ENCODE results near the gene PWP1.
"Not testable (repeated sequence)": the region's sequence is repeated elsewhere in the genome, so short reads cannot be mapped to it uniquely, and the experiment has no call there.

DNA sequence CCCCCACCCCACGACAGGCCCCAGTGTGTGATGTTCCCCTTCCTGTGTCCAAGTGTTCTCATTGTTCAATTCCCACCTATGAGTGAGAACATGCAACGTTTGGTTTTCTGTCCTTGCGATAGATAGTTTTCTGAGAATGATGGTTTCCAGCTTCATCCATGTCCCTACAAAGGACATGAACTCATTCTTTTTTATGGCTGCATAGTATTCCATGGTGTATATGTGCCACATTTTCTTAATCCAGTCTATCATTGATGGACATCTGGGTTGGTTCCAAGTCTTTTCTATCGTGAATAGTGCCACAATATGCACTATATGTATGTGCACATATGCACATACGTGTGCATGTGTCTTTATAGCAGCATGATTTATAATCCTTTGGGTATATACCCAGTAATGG, 19.9 kb downstream of the PWP1 start:
- TF ChIP-seq, protein P1, sequence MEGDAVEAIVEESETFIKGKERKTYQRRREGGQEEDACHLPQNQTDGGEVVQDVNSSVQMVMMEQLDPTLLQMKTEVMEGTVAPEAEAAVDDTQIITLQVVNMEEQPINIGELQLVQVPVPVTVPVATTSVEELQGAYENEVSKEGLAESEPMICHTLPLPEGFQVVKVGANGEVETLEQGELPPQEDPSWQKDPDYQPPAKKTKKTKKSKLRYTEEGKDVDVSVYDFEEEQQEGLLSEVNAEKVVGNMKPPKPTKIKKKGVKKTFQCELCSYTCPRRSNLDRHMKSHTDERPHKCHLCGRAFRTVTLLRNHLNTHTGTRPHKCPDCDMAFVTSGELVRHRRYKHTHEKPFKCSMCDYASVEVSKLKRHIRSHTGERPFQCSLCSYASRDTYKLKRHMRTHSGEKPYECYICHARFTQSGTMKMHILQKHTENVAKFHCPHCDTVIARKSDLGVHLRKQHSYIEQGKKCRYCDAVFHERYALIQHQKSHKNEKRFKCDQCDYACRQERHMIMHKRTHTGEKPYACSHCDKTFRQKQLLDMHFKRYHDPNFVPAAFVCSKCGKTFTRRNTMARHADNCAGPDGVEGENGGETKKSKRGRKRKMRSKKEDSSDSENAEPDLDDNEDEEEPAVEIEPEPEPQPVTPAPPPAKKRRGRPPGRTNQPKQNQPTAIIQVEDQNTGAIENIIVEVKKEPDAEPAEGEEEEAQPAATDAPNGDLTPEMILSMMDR (IDR thresholded peaks at IDR 0.05) = not testable (repeated sequence)
- TF ChIP-seq EP300, POLR2A (IDR thresholded peaks at IDR 0.05): not testable (repeated sequence)
